ENCODE results near the gene KIF5C. TPM values are rescaled to one million over a fixed set of nuclear protein-coding genes. Genes with fewer than 3 reads are reported as not detected.
A peak's percentile ranks its signal among the peaks of the same experiment; 100 is the strongest.

Gene KIF5C
- total RNA-seq, 1 donor from 2014 or later, result 63.3 TPM

DNA sequence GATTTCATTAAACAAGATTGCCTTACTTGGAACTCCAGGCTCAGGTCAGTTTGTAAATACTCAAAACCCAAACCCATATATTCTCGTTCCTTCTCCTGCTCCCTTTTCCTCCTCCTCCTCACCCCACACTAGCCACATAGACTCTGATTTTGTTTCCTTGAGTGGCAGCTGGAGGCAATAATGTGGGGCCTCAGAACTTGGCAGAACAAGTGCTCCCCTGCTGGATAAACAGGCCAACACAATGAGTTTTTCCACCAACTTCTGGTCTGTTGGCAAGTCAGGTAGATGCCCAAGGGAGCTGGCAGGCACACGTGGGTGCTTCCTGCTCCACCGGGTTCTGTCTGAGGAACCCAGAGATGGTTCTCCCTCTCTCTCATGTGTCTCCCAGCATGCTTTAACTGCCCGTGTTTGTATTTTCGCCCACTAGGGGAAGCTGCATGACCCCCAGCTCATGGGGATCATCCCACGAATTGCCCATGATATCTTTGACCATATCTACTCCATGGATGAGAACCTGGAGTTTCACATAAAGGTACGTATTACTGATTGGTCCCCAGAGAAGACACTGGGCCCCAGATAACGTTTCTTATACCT is 61.9 kb downstream of the KIF5C start:
- H3K36me3 Mint-ChIP-seq (ENCODE audit: low read depth), result peaks cover 3% of the 10 kb centered on the region
- H3K9me3 Mint-ChIP-seq, result no peaks in the 10 kb centered on the region
- DNase-seq (ENCODE audit: low read depth, low spot score), result no peak
- TF ChIP-seq, protein P1, sequence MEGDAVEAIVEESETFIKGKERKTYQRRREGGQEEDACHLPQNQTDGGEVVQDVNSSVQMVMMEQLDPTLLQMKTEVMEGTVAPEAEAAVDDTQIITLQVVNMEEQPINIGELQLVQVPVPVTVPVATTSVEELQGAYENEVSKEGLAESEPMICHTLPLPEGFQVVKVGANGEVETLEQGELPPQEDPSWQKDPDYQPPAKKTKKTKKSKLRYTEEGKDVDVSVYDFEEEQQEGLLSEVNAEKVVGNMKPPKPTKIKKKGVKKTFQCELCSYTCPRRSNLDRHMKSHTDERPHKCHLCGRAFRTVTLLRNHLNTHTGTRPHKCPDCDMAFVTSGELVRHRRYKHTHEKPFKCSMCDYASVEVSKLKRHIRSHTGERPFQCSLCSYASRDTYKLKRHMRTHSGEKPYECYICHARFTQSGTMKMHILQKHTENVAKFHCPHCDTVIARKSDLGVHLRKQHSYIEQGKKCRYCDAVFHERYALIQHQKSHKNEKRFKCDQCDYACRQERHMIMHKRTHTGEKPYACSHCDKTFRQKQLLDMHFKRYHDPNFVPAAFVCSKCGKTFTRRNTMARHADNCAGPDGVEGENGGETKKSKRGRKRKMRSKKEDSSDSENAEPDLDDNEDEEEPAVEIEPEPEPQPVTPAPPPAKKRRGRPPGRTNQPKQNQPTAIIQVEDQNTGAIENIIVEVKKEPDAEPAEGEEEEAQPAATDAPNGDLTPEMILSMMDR (conservative IDR thresholded peaks at IDR 0.05), result no peak
- H3K4me3 Mint-ChIP-seq, result no peak overlapping the region
- no peak overlapping the region for H3K27ac Mint-ChIP-seq (ENCODE audit: unreplicated experiment)
- no peaks in the 10 kb centered on the region for H3K27me3 Mint-ChIP-seq (ENCODE audit: low read depth)
- peaks cover 3% of the 10 kb centered on the region for H3K4me1 Mint-ChIP-seq

DNA sequence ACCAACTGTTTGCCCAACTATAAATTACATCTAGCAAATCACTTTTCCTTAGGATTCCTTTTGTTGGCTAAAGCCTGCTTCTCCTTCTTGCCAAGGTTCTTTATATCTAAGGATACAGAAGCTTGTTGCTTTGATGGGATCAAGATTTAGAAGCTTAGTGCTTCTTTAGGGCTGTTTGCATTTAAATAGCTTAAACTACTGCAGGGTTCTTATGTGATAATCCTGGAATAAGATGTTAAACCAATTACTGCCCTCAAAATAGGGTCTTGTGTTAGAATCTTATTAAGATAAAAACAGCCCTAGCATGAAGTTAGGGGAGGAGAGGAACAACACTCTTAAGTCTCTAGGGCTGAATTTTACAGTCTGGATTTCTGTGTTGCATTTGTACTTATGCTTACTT is 64.2 kb downstream of the KIF5C start:
- TF ChIP-seq, protein P1 (conservative IDR thresholded peaks at IDR 0.05), result no peak
- Mint-ChIP-seq H3K27me3 (ENCODE audit: low read depth) (no peaks in the 10 kb centered on the region), H3K36me3 (ENCODE audit: low read depth) (peaks cover 11% of the 10 kb centered on the region), H3K4me3 (no peak overlapping the region), H3K9me3 (no peaks in the 10 kb centered on the region), H3K27ac (ENCODE audit: unreplicated experiment) (no peak overlapping the region), H3K4me1 (peaks cover 3% of the 10 kb centered on the region)
- no peak for DNase-seq (ENCODE audit: low read depth, low spot score)

DNA sequence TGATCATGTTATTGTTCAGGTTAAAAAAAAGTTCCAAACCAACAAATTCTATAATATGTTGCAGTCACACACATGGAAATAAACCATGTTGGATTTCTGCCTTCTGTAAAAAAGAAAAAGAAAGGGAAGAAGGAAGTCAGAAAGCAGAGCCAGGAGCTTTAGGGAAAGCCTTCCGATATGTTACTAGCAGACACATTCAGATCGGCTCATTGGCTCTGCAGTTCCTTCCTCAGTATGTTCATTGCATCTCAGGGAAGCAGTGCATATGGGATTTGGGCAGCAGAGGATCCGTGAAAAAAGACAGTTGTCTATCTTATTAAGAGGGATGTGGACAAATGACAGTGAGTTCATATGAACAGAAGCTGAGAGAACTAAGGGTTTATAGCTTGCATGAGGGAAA is 68.1 kb downstream of the KIF5C start:
- H3K9me3 Mint-ChIP-seq, result peaks cover 3% of the 10 kb centered on the region
- TF ChIP-seq, protein P1 (conservative IDR thresholded peaks at IDR 0.05), result no peak
- no peaks in the 10 kb centered on the region for H3K27me3 Mint-ChIP-seq (ENCODE audit: low read depth)
- peaks cover 28% of the 10 kb centered on the region for H3K36me3 Mint-ChIP-seq (ENCODE audit: low read depth)
- H3K4me1 Mint-ChIP-seq, result no peaks in the 10 kb centered on the region
- H3K4me3 Mint-ChIP-seq, result no peak overlapping the region
- H3K27ac Mint-ChIP-seq (ENCODE audit: unreplicated experiment), result no peak overlapping the region
- no peak for DNase-seq (ENCODE audit: low read depth, low spot score)

DNA sequence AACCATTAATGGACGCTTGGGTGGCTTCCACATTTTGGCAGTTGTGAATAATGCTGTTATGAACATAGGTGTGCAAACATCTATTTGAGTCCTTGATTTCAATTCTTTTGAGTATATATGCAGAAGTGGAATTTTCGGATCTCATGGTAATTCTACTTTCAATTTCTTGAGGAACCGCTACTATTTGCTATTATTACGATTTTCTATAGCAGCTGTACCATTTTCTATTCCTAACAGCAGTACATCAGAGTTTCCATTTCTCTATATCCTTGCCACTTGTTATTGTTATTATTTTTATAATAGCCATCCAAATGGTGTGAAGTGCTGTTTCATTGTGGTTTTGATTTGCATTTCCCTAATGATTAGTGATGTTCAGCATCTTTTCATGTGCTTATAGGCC is 69.5 kb downstream of the KIF5C start:
- no peaks in the 10 kb centered on the region for H3K4me1 Mint-ChIP-seq
- peaks cover 32% of the 10 kb centered on the region for H3K36me3 Mint-ChIP-seq (ENCODE audit: low read depth)
- H3K27ac Mint-ChIP-seq (ENCODE audit: unreplicated experiment), result no peak overlapping the region
- H3K4me3 Mint-ChIP-seq, result no peak overlapping the region
- TF ChIP-seq, protein P1 (conservative IDR thresholded peaks at IDR 0.05), result no peak
- no peak for DNase-seq (ENCODE audit: low read depth, low spot score)
- no peaks in the 10 kb centered on the region for H3K27me3 Mint-ChIP-seq (ENCODE audit: low read depth)
- peaks cover 3% of the 10 kb centered on the region for H3K9me3 Mint-ChIP-seq

DNA sequence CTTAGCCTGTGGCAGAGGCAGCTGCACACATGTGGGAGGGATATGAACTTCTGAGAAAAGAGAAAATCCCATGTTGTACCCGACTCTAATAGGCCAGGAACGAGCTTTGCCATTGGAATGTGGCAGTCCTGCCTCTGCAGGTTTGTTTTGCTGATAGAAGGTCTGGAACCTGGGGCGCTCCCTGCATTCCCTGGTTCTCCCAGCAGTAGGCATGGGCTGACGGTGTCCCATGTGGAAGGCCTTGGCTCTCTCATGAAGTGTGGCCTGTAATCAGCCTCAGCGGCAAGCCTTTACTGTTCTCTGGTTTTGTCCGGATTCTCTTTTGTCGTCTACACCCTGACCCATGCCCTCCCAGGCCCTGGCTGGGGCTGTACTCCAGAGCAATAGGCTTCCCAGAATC is 72.3 kb downstream of the KIF5C start:
- Mint-ChIP-seq H3K27me3 (ENCODE audit: low read depth) (no peaks in the 10 kb centered on the region), H3K36me3 (ENCODE audit: low read depth) (peaks cover 35% of the 10 kb centered on the region), H3K27ac (ENCODE audit: unreplicated experiment) (peak overlapping the region; percentile 83)

More for the DNA sequence above, 72.3 kb downstream of the KIF5C start:
- H3K4me1 Mint-ChIP-seq, result no peaks in the 10 kb centered on the region
- no peak for DNase-seq (ENCODE audit: low read depth, low spot score)
- peaks cover 3% of the 10 kb centered on the region for H3K9me3 Mint-ChIP-seq
- no peak overlapping the region for H3K4me3 Mint-ChIP-seq
- TF ChIP-seq, protein P1 (conservative IDR thresholded peaks at IDR 0.05), result no peak

Measured in neural crest cell (in vitro differentiated cells).